ENCODE data around the gene PDAP1. TPM values are rescaled to one million over a fixed set of nuclear protein-coding genes. Genes with fewer than 3 reads are reported as not detected.

PDAP1 gene
- total RNA-seq, 1 experiment from 2014 or later, result 150 TPM

GRCh38 chr7:99446096-99446495 lies 37.7 kb upstream of the PDAP1 start:
- H4K5ac ChIP-seq (ENCODE audit: insufficient read length, low read depth, low read length), result no peak overlapping the region
- no peak overlapping the region for H3K4me2 ChIP-seq (ENCODE audit: insufficient read depth, insufficient read length, low read length)
- Mint-ChIP-seq H3K9me3 (no peaks in the 10 kb centered on the region), H3K27ac (no peak overlapping the region), H3K27me3 (ENCODE audit: low read depth) (no peaks in the 10 kb centered on the region), H3K36me3 (ENCODE audit: insufficient read depth in 1 of 3, low read depth in 3 of 3) (peaks cover 49 to 89% (median 86%) of the 10 kb centered on the region in 3 experiments; a peak in 6 of 7 replicates), H3K4me3 (no peak overlapping the region), H3K4me1 (peaks cover 3 to 8% of the 10 kb centered on the region in 2 experiments)
- H3K79me2 ChIP-seq (ENCODE audit: insufficient read depth, low read length), result no peaks in the 10 kb centered on the region
- H4K20me1 ChIP-seq (ENCODE audit: control insufficient read depth, insufficient read depth, insufficient read length), result no peaks in the 10 kb centered on the region
- H4K8ac ChIP-seq (replicated peaks; ENCODE audit: insufficient read length, low read depth, low read length), result no peak overlapping the region
- H3K18ac ChIP-seq (ENCODE audit: insufficient read length, low read depth, low read length), result no peak overlapping the region
- no peak overlapping the region for H2BK20ac ChIP-seq (ENCODE audit: low read depth, low read length, poor library complexity, severe bottlenecking)
- H2AK5ac ChIP-seq (ENCODE audit: insufficient read length, low read length), result no peak overlapping the region
- no peaks in the 10 kb centered on the region for H3K79me1 ChIP-seq (ENCODE audit: insufficient read depth, low read depth, low read length, poor library complexity, severe bottlenecking)
- no peak overlapping the region for H2BK5ac ChIP-seq (ENCODE audit: insufficient read length, low read length)
- H3K56ac ChIP-seq (ENCODE audit: insufficient read length, low read depth, low read length), result no peak overlapping the region
- no peak overlapping the region for H3K9ac ChIP-seq (ENCODE audit: extremely low read depth, insufficient read length, low read length)
- H4K91ac ChIP-seq (ENCODE audit: insufficient read length, low read depth, low read length), result no peak overlapping the region
- H2BK120ac ChIP-seq (ENCODE audit: low read depth, low read length, poor library complexity, severe bottlenecking), result no peak overlapping the region
- H3K23ac ChIP-seq (ENCODE audit: insufficient read length, low read depth, low read length), result no peak overlapping the region
- no peak overlapping the region for H3T11ph ChIP-seq (ENCODE audit: low read length)
- no peak overlapping the region for H3K4ac ChIP-seq (ENCODE audit: low read depth, low read length)
- no peaks in the 10 kb centered on the region for H3K23me2 ChIP-seq (ENCODE audit: insufficient read length, low read depth, low read length, poor library complexity, severe bottlenecking)
- H3K14ac ChIP-seq (ENCODE audit: insufficient read depth, low read length), result no peak overlapping the region
- no CpG with 5 or more reads among the region's 4 CpGs for WGBS (ENCODE audit: extremely low coverage, insufficient read length, low lambda C conversion rate)
- no peak overlapping the region for H2BK12ac ChIP-seq (ENCODE audit: insufficient read length, low read depth, low read length)
- H3K4me1 ChIP-seq (ENCODE audit: insufficient read depth, low read length), result peaks cover 3% of the 10 kb centered on the region; the same call in 1 of the 2 replicates
- DNase-seq, result no peak
- H2BK15ac ChIP-seq (ENCODE audit: low read depth, low read length), result no peak overlapping the region
- no peak overlapping the region for H3K27ac ChIP-seq (ENCODE audit: insufficient read length, low read depth, low read length)
- H3K9me3 ChIP-seq (ENCODE audit: control insufficient read depth, low read depth, low read length), result no peaks in the 10 kb centered on the region
- H3K27me3 ChIP-seq (ENCODE audit: insufficient read depth, low read length), result no peaks in the 10 kb centered on the region
- no peak overlapping the region for H2AFZ ChIP-seq (ENCODE audit: low read length)
- TF ChIP-seq CTCF (conservative IDR thresholded peaks at IDR 0.05), result no peak

All from H9 (cell line).